Liver (tissue), 3 donors: ENCODE results near the gene PLEKHA6.
A peak's percentile ranks its signal among the peaks of the same experiment; 100 is the strongest.

Experiments
- ATF3 ChIP-seq: IDR thresholded peaks from 2 replicates; pipeline ENCODE4 v1.6.1; 2016; ENCODE audit warnings: antibody characterized with exemption
- JUND ChIP-seq, 2 donors: IDR thresholded peaks; 2 replicates each; pipeline ENCODE4 v1.6.1; 2016; ENCODE audit warnings: antibody characterized with exemption in 2 of 2
- MAX ChIP-seq: IDR thresholded peaks from 2 replicates; pipeline ENCODE4 v1.6.1; 2016; ENCODE audit warnings: antibody characterized with exemption
- NR2F2 ChIP-seq: IDR thresholded peaks from 2 replicates; pipeline ENCODE4 v1.6.1; 2016; ENCODE audit warnings: antibody characterized with exemption
- RAD21 ChIP-seq, 2 donors: IDR thresholded peaks; 2 replicates each; pipeline ENCODE4 v1.6.1; 2016; ENCODE audit warnings: antibody characterized with exemption in 2 of 2, mild to moderate bottlenecking in 2 of 2
- REST ChIP-seq: IDR thresholded peaks from 2 replicates; pipeline ENCODE4 v1.6.1; 2016; ENCODE audit warnings: antibody characterized with exemption, mild to moderate bottlenecking
- RXRA ChIP-seq, 2 donors: IDR thresholded peaks; 2 replicates each; pipeline ENCODE4 v1.6.1; 2017 to 2018; ENCODE audit warnings: antibody characterized with exemption in 2 of 2, mild to moderate bottlenecking in 1 of 2
- SP1 ChIP-seq: IDR thresholded peaks from 2 replicates; pipeline ENCODE4 v1.6.1; 2018; ENCODE audit warnings: antibody characterized with exemption, mild to moderate bottlenecking
- YY1 ChIP-seq: IDR thresholded peaks from 2 replicates; pipeline ENCODE4 v1.6.1; 2016; ENCODE audit warnings: antibody characterized with exemption, mild to moderate bottlenecking
- ZBTB33 ChIP-seq: IDR thresholded peaks from 2 replicates; pipeline ENCODE4 v1.6.1; 2016; ENCODE audit warnings: antibody characterized with exemption
- TF ChIP-seq, protein P1 (sequence below): fragments of 150-350 bp; IDR thresholded peaks from 2 replicates; pipeline ENCODE4 v1.5.1; 2017; ENCODE audit warnings: improper control_type of control experiment, low read depth, low read length; ENCODE audit not compliant: missing input control
- donor health status: healthy.
- donor health status: healthy.

DNA sequence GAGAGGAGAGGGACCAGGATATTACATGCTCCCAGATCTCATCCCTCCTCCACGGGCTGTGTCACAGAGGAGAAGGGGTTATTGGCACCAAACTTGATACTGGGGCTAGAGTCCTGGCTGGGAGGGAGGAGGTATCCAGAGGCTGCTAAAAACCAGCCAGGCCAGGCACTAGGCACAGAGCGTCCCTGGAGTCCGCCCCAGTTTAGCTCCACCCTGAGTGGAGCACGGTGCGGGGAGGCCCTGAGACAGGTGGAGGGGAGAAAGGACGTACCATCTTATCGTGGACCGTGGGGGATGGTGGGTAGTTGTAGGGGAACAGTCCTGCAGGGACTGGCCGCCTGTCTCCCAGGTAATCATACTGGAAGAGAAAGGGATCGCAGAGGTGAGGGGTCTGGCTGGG lies 103.2 kb downstream of the PLEKHA6 start:
- no peak for TF ChIP-seq ATF3
- TF ChIP-seq, protein P1, sequence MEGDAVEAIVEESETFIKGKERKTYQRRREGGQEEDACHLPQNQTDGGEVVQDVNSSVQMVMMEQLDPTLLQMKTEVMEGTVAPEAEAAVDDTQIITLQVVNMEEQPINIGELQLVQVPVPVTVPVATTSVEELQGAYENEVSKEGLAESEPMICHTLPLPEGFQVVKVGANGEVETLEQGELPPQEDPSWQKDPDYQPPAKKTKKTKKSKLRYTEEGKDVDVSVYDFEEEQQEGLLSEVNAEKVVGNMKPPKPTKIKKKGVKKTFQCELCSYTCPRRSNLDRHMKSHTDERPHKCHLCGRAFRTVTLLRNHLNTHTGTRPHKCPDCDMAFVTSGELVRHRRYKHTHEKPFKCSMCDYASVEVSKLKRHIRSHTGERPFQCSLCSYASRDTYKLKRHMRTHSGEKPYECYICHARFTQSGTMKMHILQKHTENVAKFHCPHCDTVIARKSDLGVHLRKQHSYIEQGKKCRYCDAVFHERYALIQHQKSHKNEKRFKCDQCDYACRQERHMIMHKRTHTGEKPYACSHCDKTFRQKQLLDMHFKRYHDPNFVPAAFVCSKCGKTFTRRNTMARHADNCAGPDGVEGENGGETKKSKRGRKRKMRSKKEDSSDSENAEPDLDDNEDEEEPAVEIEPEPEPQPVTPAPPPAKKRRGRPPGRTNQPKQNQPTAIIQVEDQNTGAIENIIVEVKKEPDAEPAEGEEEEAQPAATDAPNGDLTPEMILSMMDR, result no peak
- TF ChIP-seq RAD21 (IDR thresholded peaks at IDR 0.05), result peak in 1 of 2 donors; percentile 34
- no peak for TF ChIP-seq YY1
- TF ChIP-seq REST, result no peak
- no peak for TF ChIP-seq SP1
- peak in 1 of 2 donors; percentile 29 for TF ChIP-seq RXRA (IDR thresholded peaks at IDR 0.05)
- TF ChIP-seq NR2F2, result no peak
- TF ChIP-seq JUND (IDR thresholded peaks at IDR 0.05), result no peak
- TF ChIP-seq ZBTB33, result no peak
- TF ChIP-seq MAX, result no peak
